Measurements from ENCODE around the gene MGLL. TPM values are rescaled to one million over a fixed set of nuclear protein-coding genes. Genes with fewer than 3 reads are reported as not detected.

MGLL gene
- total RNA-seq, 1 experiment from 2014 or later = 42.4 TPM

- Mint-ChIP-seq H3K4me3 (ENCODE audit: low read depth, unreplicated experiment) (no peak overlapping the region), H3K27me3 (ENCODE audit: unreplicated experiment) (no peaks in the 10 kb centered on the region), H3K36me3 (ENCODE audit: insufficient read depth, unreplicated experiment) (peaks cover 10% of the 10 kb centered on the region), H3K4me1 (ENCODE audit: low read depth, unreplicated experiment) (peaks cover 48% of the 10 kb centered on the region), H3K27ac (ENCODE audit: unreplicated experiment) (no peak overlapping the region), H3K9me3 (ENCODE audit: low read depth, unreplicated experiment) (no peaks in the 10 kb centered on the region)
- intact Hi-C loops (cut with micrococcal nuclease; ENCODE audit: unreplicated experiment) = loop anchor here (5.0 kb wide), 1 partner anchor 73 kb away; no protein-coding TSS in a partner anchor
- CTCF ChIA-PET = interaction anchor here (1.3 kb wide), 1 partner anchor 14 kb away, joined by 7 read pairs; no protein-coding TSS in a partner anchor
- TF ChIP-seq CTCF (IDR thresholded peaks at IDR 0.05; ENCODE audit: unreplicated experiment) = no peak
- no TSS peak for BruUV-seq (replicated peaks)
- no peak for DNase-seq
These were observed 56.6 kb downstream of the MGLL start for GRCh38 chr3:127765735-127766134.

GRCh38 chr3:127764841-127765362 is 57.4 kb downstream of the MGLL start:
- no peaks in the 10 kb centered on the region for H3K27me3 Mint-ChIP-seq (ENCODE audit: unreplicated experiment)
- no peak for DNase-seq
- CTCF ChIA-PET = interaction anchor here (2.0 kb wide), 1 partner anchor 14 kb away, joined by 4 read pairs; no protein-coding TSS in a partner anchor
- no peak for TF ChIP-seq CTCF (IDR thresholded peaks at IDR 0.05; ENCODE audit: unreplicated experiment)
- H3K27ac Mint-ChIP-seq (ENCODE audit: unreplicated experiment) = no peak overlapping the region
- intact Hi-C loops (cut with micrococcal nuclease; ENCODE audit: unreplicated experiment) = loop anchor here (5.0 kb wide), 1 partner anchor 73 kb away; no protein-coding TSS in a partner anchor
- H3K4me1 Mint-ChIP-seq (ENCODE audit: low read depth, unreplicated experiment) = peaks cover 44% of the 10 kb centered on the region
- BruUV-seq (replicated peaks) = no TSS peak
- H3K4me3 Mint-ChIP-seq (ENCODE audit: low read depth, unreplicated experiment) = no peak overlapping the region
- no peaks in the 10 kb centered on the region for H3K9me3 Mint-ChIP-seq (ENCODE audit: low read depth, unreplicated experiment)
- peaks cover 10% of the 10 kb centered on the region for H3K36me3 Mint-ChIP-seq (ENCODE audit: insufficient read depth, unreplicated experiment)

- H3K27ac Mint-ChIP-seq (ENCODE audit: unreplicated experiment) = no peak overlapping the region
- no peaks in the 10 kb centered on the region for H3K9me3 Mint-ChIP-seq (ENCODE audit: low read depth, unreplicated experiment)
- TF ChIP-seq CTCF (IDR thresholded peaks at IDR 0.05; ENCODE audit: unreplicated experiment) = no peak
- peaks cover 10% of the 10 kb centered on the region for H3K36me3 Mint-ChIP-seq (ENCODE audit: insufficient read depth, unreplicated experiment)
- no peak for DNase-seq
- H3K27me3 Mint-ChIP-seq (ENCODE audit: unreplicated experiment) = no peaks in the 10 kb centered on the region
- H3K4me1 Mint-ChIP-seq (ENCODE audit: low read depth, unreplicated experiment) = peaks cover 40% of the 10 kb centered on the region
- intact Hi-C loops (cut with micrococcal nuclease; ENCODE audit: unreplicated experiment) = no loop called here
- BruUV-seq (replicated peaks) = no TSS peak
- H3K4me3 Mint-ChIP-seq (ENCODE audit: low read depth, unreplicated experiment) = no peak overlapping the region
- CTCF ChIA-PET = interaction anchor here (2.0 kb wide), 1 partner anchor 13 kb away, joined by 4 read pairs; no protein-coding TSS in a partner anchor
These were observed 58.0 kb downstream of the MGLL start for GRCh38 chr3:127764301-127764700.

- BruUV-seq (replicated peaks) = no TSS peak
- TF ChIP-seq CTCF (IDR thresholded peaks at IDR 0.05; ENCODE audit: unreplicated experiment) = no peak
- peaks cover 38% of the 10 kb centered on the region for H3K4me1 Mint-ChIP-seq (ENCODE audit: low read depth, unreplicated experiment)
- no peaks in the 10 kb centered on the region for H3K9me3 Mint-ChIP-seq (ENCODE audit: low read depth, unreplicated experiment)
- DNase-seq = no peak
- H3K36me3 Mint-ChIP-seq (ENCODE audit: insufficient read depth, unreplicated experiment) = peaks cover 9% of the 10 kb centered on the region
- no peaks in the 10 kb centered on the region for H3K27me3 Mint-ChIP-seq (ENCODE audit: unreplicated experiment)
- H3K27ac Mint-ChIP-seq (ENCODE audit: unreplicated experiment) = no peak overlapping the region
- CTCF ChIA-PET = interaction anchor here (2.0 kb wide), 1 partner anchor 13 kb away, joined by 4 read pairs; no protein-coding TSS in a partner anchor
- no peak overlapping the region for H3K4me3 Mint-ChIP-seq (ENCODE audit: low read depth, unreplicated experiment)
- intact Hi-C loops (cut with micrococcal nuclease; ENCODE audit: unreplicated experiment) = no loop called here
These were observed 58.5 kb downstream of the MGLL start for GRCh38 chr3:127763816-127764215.
